ENCODE data around the gene ADGRG2.

- TF ChIP-seq POLR2A (IDR thresholded peaks at IDR 0.05; ENCODE audit: low read depth, low read length) (no peak), POLR2AphosphoS5 (IDR thresholded peaks at IDR 0.05; ENCODE audit: low read depth, low read length) (no peak), TAF1 (IDR thresholded peaks at IDR 0.05; ENCODE audit: borderline replicate concordance, low read depth, low read length) (no peak)
Measured at GRCh38 chrX:18945483-18945882, 176.8 kb downstream of the ADGRG2 start.
